ENCODE results near the gene BLID. TPM values are rescaled to one million over a fixed set of nuclear protein-coding genes. Genes with fewer than 3 reads are reported as not detected.

Gene BLID
- total and polyA plus RNA-seq, 2 of the 8 experiments (the other 6 are each of a cell fraction or from before 2014, with no cell fraction given), result not detected

GRCh38 chr11:122127020-122127419 is 11.0 kb upstream of the BLID start (continued):
- TF ChIP-seq, protein P1, sequence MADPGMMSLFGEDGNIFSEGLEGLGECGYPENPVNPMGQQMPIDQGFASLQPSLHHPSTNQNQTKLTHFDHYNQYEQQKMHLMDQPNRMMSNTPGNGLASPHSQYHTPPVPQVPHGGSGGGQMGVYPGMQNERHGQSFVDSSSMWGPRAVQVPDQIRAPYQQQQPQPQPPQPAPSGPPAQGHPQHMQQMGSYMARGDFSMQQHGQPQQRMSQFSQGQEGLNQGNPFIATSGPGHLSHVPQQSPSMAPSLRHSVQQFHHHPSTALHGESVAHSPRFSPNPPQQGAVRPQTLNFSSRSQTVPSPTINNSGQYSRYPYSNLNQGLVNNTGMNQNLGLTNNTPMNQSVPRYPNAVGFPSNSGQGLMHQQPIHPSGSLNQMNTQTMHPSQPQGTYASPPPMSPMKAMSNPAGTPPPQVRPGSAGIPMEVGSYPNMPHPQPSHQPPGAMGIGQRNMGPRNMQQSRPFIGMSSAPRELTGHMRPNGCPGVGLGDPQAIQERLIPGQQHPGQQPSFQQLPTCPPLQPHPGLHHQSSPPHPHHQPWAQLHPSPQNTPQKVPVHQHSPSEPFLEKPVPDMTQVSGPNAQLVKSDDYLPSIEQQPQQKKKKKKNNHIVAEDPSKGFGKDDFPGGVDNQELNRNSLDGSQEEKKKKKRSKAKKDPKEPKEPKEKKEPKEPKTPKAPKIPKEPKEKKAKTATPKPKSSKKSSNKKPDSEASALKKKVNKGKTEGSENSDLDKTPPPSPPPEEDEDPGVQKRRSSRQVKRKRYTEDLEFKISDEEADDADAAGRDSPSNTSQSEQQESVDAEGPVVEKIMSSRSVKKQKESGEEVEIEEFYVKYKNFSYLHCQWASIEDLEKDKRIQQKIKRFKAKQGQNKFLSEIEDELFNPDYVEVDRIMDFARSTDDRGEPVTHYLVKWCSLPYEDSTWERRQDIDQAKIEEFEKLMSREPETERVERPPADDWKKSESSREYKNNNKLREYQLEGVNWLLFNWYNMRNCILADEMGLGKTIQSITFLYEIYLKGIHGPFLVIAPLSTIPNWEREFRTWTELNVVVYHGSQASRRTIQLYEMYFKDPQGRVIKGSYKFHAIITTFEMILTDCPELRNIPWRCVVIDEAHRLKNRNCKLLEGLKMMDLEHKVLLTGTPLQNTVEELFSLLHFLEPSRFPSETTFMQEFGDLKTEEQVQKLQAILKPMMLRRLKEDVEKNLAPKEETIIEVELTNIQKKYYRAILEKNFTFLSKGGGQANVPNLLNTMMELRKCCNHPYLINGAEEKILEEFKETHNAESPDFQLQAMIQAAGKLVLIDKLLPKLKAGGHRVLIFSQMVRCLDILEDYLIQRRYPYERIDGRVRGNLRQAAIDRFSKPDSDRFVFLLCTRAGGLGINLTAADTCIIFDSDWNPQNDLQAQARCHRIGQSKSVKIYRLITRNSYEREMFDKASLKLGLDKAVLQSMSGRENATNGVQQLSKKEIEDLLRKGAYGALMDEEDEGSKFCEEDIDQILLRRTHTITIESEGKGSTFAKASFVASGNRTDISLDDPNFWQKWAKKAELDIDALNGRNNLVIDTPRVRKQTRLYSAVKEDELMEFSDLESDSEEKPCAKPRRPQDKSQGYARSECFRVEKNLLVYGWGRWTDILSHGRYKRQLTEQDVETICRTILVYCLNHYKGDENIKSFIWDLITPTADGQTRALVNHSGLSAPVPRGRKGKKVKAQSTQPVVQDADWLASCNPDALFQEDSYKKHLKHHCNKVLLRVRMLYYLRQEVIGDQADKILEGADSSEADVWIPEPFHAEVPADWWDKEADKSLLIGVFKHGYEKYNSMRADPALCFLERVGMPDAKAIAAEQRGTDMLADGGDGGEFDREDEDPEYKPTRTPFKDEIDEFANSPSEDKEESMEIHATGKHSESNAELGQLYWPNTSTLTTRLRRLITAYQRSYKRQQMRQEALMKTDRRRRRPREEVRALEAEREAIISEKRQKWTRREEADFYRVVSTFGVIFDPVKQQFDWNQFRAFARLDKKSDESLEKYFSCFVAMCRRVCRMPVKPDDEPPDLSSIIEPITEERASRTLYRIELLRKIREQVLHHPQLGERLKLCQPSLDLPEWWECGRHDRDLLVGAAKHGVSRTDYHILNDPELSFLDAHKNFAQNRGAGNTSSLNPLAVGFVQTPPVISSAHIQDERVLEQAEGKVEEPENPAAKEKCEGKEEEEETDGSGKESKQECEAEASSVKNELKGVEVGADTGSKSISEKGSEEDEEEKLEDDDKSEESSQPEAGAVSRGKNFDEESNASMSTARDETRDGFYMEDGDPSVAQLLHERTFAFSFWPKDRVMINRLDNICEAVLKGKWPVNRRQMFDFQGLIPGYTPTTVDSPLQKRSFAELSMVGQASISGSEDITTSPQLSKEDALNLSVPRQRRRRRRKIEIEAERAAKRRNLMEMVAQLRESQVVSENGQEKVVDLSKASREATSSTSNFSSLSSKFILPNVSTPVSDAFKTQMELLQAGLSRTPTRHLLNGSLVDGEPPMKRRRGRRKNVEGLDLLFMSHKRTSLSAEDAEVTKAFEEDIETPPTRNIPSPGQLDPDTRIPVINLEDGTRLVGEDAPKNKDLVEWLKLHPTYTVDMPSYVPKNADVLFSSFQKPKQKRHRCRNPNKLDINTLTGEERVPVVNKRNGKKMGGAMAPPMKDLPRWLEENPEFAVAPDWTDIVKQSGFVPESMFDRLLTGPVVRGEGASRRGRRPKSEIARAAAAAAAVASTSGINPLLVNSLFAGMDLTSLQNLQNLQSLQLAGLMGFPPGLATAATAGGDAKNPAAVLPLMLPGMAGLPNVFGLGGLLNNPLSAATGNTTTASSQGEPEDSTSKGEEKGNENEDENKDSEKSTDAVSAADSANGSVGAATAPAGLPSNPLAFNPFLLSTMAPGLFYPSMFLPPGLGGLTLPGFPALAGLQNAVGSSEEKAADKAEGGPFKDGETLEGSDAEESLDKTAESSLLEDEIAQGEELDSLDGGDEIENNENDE (IDR thresholded peaks at IDR 0.05; ENCODE audit: insufficient replicate concordance, low read length), result no peak
- TF ChIP-seq, protein P2, sequence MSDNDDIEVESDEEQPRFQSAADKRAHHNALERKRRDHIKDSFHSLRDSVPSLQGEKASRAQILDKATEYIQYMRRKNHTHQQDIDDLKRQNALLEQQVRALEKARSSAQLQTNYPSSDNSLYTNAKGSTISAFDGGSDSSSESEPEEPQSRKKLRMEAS (IDR thresholded peaks at IDR 0.05), result no peak
- no peak for TF ChIP-seq HDAC6 (IDR thresholded peaks at IDR 0.05; ENCODE audit: low read depth, low read length)
